Endothelial cell of umbilical vein (primary cell): ENCODE measurements around the gene HPS4. TPM values are rescaled to one million over a fixed set of nuclear protein-coding genes. Genes with fewer than 3 reads are reported as not detected.

Experiments used
- BruUV-seq: library from RNA; stranded (reverse); fragments of 400-500 nt; replicated peaks from 2 replicates; lab custom pipeline; 2021; lab: Mats Ljungman, UMichigan
- CTCF ChIA-PET: fragments of 300-600, 350-600 bp; sonication (Branson Sonifier 250); formaldehyde crosslinking; loops from one replicate; lab custom pipeline; 2021; ENCODE audit warnings: antibody characterized with exemption, inconsistent platforms; lab: Charles Lee
- POLR2A ChIA-PET: fragments of 300-600, 350-600 bp; sonication (Branson Sonifier 250); formaldehyde crosslinking; loops from one replicate; lab custom pipeline; 2021; ENCODE audit warnings: antibody characterized with exemption, inconsistent platforms; lab: Charles Lee
- DNase-seq: peaks from one replicate; pipeline ENCODE4 v3.0.0-alpha.2; 2011; ENCODE audit warnings: low read depth, low spot score
- FAIRE-seq: peaks from 2 replicates; lab custom pipeline; 2011; peaks lifted over from hg19 to GRCh38; lab: Jason Lieb, UNC
- H2AFZ ChIP-seq: 2 replicates; pipeline ENCODE4 v1.6.0; 2012; ENCODE audit warnings: low read depth, low read length, control low read depth, inconsistent platforms
- H3K27ac ChIP-seq: 2 replicates; pipeline ENCODE4 v1.5.1; 2011; ENCODE audit warnings: low read depth, mild to moderate bottlenecking, control low read depth, low read length, moderate library complexity; ENCODE audit not compliant: insufficient read depth
- H3K27me3 ChIP-seq, 2 experiments: 2 replicates each; pipeline versions ENCODE4 v1.6.0 to v1.6.1; 2011; ENCODE audit warnings: low read length in 2 of 2, mixed read lengths in 1 of 2; ENCODE audit not compliant: control insufficient read depth in 2 of 2, insufficient read depth in 2 of 2
- H3K36me3 ChIP-seq, 2 experiments: 2 replicates in 1 of 2; 3 replicates in 1 of 2; pipeline ENCODE4 v1.5.1; 2011; ENCODE audit warnings: low read length in 2 of 2, mild to moderate bottlenecking in 1 of 2, moderate library complexity in 1 of 2; ENCODE audit not compliant: control insufficient read depth in 2 of 2, insufficient read depth in 2 of 2; ENCODE audit errors: extremely low read depth in 1 of 2
- H3K4me1 ChIP-seq: 3 replicates; pipeline ENCODE4 v1.5.1; 2011; ENCODE audit warnings: mild to moderate bottlenecking, low read length; ENCODE audit not compliant: control insufficient read depth, insufficient read depth; ENCODE audit errors: extremely low read depth
- H3K4me2 ChIP-seq: 2 replicates; pipeline ENCODE4 v1.6.1; 2011; ENCODE audit warnings: low read length, control low read depth, mixed read lengths; ENCODE audit not compliant: insufficient read depth
- H3K4me3 ChIP-seq, 3 experiments: fragments of 200-600 bp in 1 of 3; sonication (generic), shearing (Covaris generic) in 1 of 3; replicated peaks in 1 of 3; 2 replicates each; pipeline ENCODE4 v1.5.1; 2011 to 2016; ENCODE audit warnings: control low read depth in 3 of 3, low read length in 3 of 3, mild to moderate bottlenecking in 2 of 3, inconsistent platforms in 1 of 3, low read depth in 1 of 3, moderate library complexity in 1 of 3; ENCODE audit not compliant: insufficient read depth in 1 of 3
- H3K79me2 ChIP-seq: 2 replicates; pipeline ENCODE4 v1.6.0; 2012; ENCODE audit warnings: low read length, inconsistent platforms; ENCODE audit not compliant: control insufficient read depth, insufficient read depth
- H3K9ac ChIP-seq: replicated peaks from 2 replicates; pipeline ENCODE3; 2011; ENCODE audit warnings: low read length, control low read depth; ENCODE audit not compliant: insufficient read depth; ENCODE audit errors: extremely low read depth
- H3K9me1 ChIP-seq: replicated peaks from 3 replicates; pipeline ENCODE4 v1.6.0; 2011; ENCODE audit warnings: mild to moderate bottlenecking, low read length; ENCODE audit not compliant: control insufficient read depth, insufficient read depth; ENCODE audit errors: extremely low read depth
- H3K9me3 ChIP-seq: replicated peaks from 2 replicates; pipeline ENCODE4 v1.5.1; 2012; ENCODE audit warnings: low read length, inconsistent platforms; ENCODE audit not compliant: control insufficient read depth, insufficient read depth
- H4K20me1 ChIP-seq: replicated peaks from 2 replicates; pipeline ENCODE3; 2011; ENCODE audit warnings: mild to moderate bottlenecking, low read length; ENCODE audit not compliant: control insufficient read depth, insufficient read depth; ENCODE audit errors: extremely low read depth
- CTCF ChIP-seq, 2 donors: IDR thresholded peaks; 1 replicate in 1 of 2; 2 replicates in 1 of 2; pipeline ENCODE4 v1.5.1; 2011; ENCODE audit warnings: low read length in 2 of 2, mild to moderate bottlenecking in 2 of 2, moderate library complexity in 2 of 2, control low read depth in 1 of 2, inconsistent platforms in 1 of 2, low read depth in 1 of 2; ENCODE audit not compliant: insufficient read depth in 1 of 2; ENCODE audit errors: extremely low read depth in 1 of 2
- EZH2 ChIP-seq: IDR thresholded peaks from 2 replicates; pipeline ENCODE4 v1.6.1; 2012; ENCODE audit warnings: borderline replicate concordance, low read depth, mild to moderate bottlenecking, moderate library complexity, low read length, inconsistent platforms; ENCODE audit not compliant: severe bottlenecking
- FOS ChIP-seq: IDR thresholded peaks from 2 replicates; pipeline ENCODE4 v1.6.1; 2011; ENCODE audit warnings: mild to moderate bottlenecking, low read length, moderate library complexity, borderline replicate concordance; ENCODE audit not compliant: insufficient read depth
- GATA2 ChIP-seq: IDR thresholded peaks from 2 replicates; pipeline ENCODE4 v1.7.0; 2011; ENCODE audit warnings: low read depth, mild to moderate bottlenecking, moderate library complexity, mixed read lengths, low read length; ENCODE audit not compliant: insufficient read length, insufficient read depth
- JUN ChIP-seq: IDR thresholded peaks from 2 replicates; pipeline ENCODE4 v1.6.1; 2011; ENCODE audit warnings: borderline replicate concordance, low read depth; ENCODE audit not compliant: insufficient read length, insufficient read depth
- MYC ChIP-seq: IDR thresholded peaks from one replicate; pipeline ENCODE4 v1.6.1; 2011; ENCODE audit warnings: mild to moderate bottlenecking, low read depth, low read length
- POLR2A ChIP-seq: IDR thresholded peaks from 2 replicates; pipeline ENCODE4 v1.6.1; 2012; ENCODE audit warnings: low read depth, mild to moderate bottlenecking, control low read depth, low read length
- POLR2AphosphoS5 ChIP-seq: IDR thresholded peaks from 2 replicates; pipeline ENCODE4 v1.6.1; 2012; ENCODE audit warnings: low read depth, mild to moderate bottlenecking, control low read depth, low read length, moderate library complexity; ENCODE audit not compliant: insufficient read depth
- dilution Hi-C: fragments of 300-500 bp; cut with MboI; formaldehyde crosslinking; loops from one replicate; pipeline ENCODE4 v1.15.0; 2019; ENCODE audit warnings: low sequenced_read_pairs; ENCODE audit not compliant: extremely low pct_ligation_motif_present
- intact Hi-C: fragments of 100-400 bp; cut with micrococcal nuclease; formaldehyde crosslinking; loops from one replicate; pipeline ENCODE4 v1.10.0; 2022
- polyA plus RNA-seq, 4 experiments: library from polyadenylated mRNA; depleted of rRNA in 3 of 4; stranded (reverse) in 3 of 4; unstranded in 1 of 4; fragments of >200 nt; gene quantifications; 2 replicates each; pipeline versions ENCODE4 v1.2.1 to v1.2.3, GENCODE V29; 2011 to 2012; ENCODE audit warnings: missing spikeins in 1 of 4
- total RNA-seq: library from RNA; stranded (reverse); gene quantifications from 2 replicates; pipeline ENCODE4 v1.2.3, GENCODE V29; 2021
- TF ChIP-seq, protein P1 (sequence below): IDR thresholded peaks from 2 replicates; pipeline ENCODE4 v1.6.1; 2011; ENCODE audit not compliant: insufficient read depth, insufficient read length

The HPS4 gene
- total and polyA plus RNA-seq, 2 donors (not counting 3 experiments of a cell fraction or from before 2014, with no cell fraction given), result 28.4 to 29.7 TPM

- no peak for FAIRE-seq
- dilution Hi-C loops (no loop called here), intact Hi-C loops (loop anchor here (2.0 kb wide), 1 partner anchor 73 kb away; no protein-coding TSS in a partner anchor)
- peaks cover 6 to 10% of the 10 kb centered on the region in 2 experiments for H3K36me3 ChIP-seq
- H2AFZ ChIP-seq, result no peak overlapping the region
- CTCF ChIA-PET, result interaction anchor here (0.6 to 1.0 kb wide), 2 partner anchors 14 to 152 kb away, joined by 3 read pairs; no protein-coding TSS in a partner anchor
- DNase-seq, result no peak
- BruUV-seq, result no TSS peak
- H3K27ac ChIP-seq, result no peak overlapping the region
- peaks cover 16% of the 10 kb centered on the region for H3K4me1 ChIP-seq
- H3K4me2 ChIP-seq, result no peak overlapping the region
- H3K79me2 ChIP-seq, result peaks cover 15% of the 10 kb centered on the region
- no peak overlapping the region for H3K4me3 ChIP-seq
- no peaks in the 10 kb centered on the region for H4K20me1 ChIP-seq
- no peaks in the 10 kb centered on the region for H3K27me3 ChIP-seq
- no peaks in the 10 kb centered on the region for H3K9me3 ChIP-seq
- H3K9ac ChIP-seq, result no peak overlapping the region
- TF ChIP-seq EZH2 (no peak), POLR2AphosphoS5 (no peak), FOS (no peak), POLR2A (no peak), MYC (no peak), GATA2 (no peak), CTCF (IDR thresholded peaks at IDR 0.05; ENCODE audit: extremely low read depth in 1 of 2, insufficient read depth in 1 of 2, low read depth in 1 of 2, low read length in 2 of 2) (no peak), JUN (no peak)
- TF ChIP-seq, protein P1, sequence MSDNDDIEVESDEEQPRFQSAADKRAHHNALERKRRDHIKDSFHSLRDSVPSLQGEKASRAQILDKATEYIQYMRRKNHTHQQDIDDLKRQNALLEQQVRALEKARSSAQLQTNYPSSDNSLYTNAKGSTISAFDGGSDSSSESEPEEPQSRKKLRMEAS, result no peak
- H3K9me1 ChIP-seq, result no peaks in the 10 kb centered on the region
- POLR2A ChIA-PET, result no interaction called here
Observed at GRCh38 chr22:26513838-26514237, 30.3 kb upstream of the HPS4 start.
